Large intestine (tissue), 3 donors: ENCODE data around the gene CORO7. TPM values are rescaled to one million over a fixed set of nuclear protein-coding genes. Genes with fewer than 3 reads are reported as not detected.

Source experiments
- DNase-seq, 2 donors: peaks; one replicate each; pipeline versions ENCODE4 v3.0.0 to v3.0.0-alpha.2; 2013
- H3K27ac ChIP-seq: one replicate; pipeline ENCODE4 v1.5.1; 2013; ENCODE audit warnings: low read length
- H3K27me3 ChIP-seq: 2 replicates; pipeline ENCODE4 v1.6.1; 2013; ENCODE audit warnings: low read length; ENCODE audit not compliant: control insufficient read depth, insufficient read depth
- H3K36me3 ChIP-seq: 2 replicates; pipeline ENCODE4 v1.6.1; 2013; ENCODE audit warnings: low read length; ENCODE audit not compliant: control insufficient read depth, insufficient read depth
- H3K4me1 ChIP-seq: one replicate; pipeline ENCODE4 v1.6.1; 2013; ENCODE audit warnings: low read length; ENCODE audit not compliant: control insufficient read depth, insufficient read depth
- H3K4me3 ChIP-seq: one replicate; pipeline ENCODE4 v1.5.1; 2013; ENCODE audit warnings: low read length
- H3K9me3 ChIP-seq: one replicate; pipeline ENCODE4 v1.6.1; 2013; ENCODE audit warnings: mild to moderate bottlenecking, low read depth, low read length, moderate library complexity; ENCODE audit not compliant: control insufficient read depth
- WGBS: methylation state at CpG from one replicate; pipeline ENCODE4 v1.1.5; 2013; ENCODE audit warnings: low lambda C conversion rate; ENCODE audit not compliant: insufficient coverage; 5-methylcytosine and 5-hydroxymethylcytosine counted together
- polyA plus RNA-seq: library from polyadenylated mRNA; unstranded; fragments of 120-200 nt; gene quantifications from one replicate; pipeline ENCODE4 v1.2.1, GENCODE V29; 2013

CORO7 gene
- polyA plus RNA-seq, 1 donor, result 41.4 TPM

GRCh38 chr16:4426722-4427372 lies 10.5 kb upstream of the CORO7 start:
- no CpG with 5 or more reads among the region's 12 CpGs for WGBS
- peaks cover 11% of the 10 kb centered on the region for H3K4me1 ChIP-seq
- H3K27ac ChIP-seq, result peak overlapping the region; percentile 74
- no peak for DNase-seq
- H3K36me3 ChIP-seq, result peaks cover 14% of the 10 kb centered on the region
- no peaks in the 10 kb centered on the region for H3K27me3 ChIP-seq
- peak overlapping the region; percentile 85 for H3K4me3 ChIP-seq
- no peaks in the 10 kb centered on the region for H3K9me3 ChIP-seq

DNA sequence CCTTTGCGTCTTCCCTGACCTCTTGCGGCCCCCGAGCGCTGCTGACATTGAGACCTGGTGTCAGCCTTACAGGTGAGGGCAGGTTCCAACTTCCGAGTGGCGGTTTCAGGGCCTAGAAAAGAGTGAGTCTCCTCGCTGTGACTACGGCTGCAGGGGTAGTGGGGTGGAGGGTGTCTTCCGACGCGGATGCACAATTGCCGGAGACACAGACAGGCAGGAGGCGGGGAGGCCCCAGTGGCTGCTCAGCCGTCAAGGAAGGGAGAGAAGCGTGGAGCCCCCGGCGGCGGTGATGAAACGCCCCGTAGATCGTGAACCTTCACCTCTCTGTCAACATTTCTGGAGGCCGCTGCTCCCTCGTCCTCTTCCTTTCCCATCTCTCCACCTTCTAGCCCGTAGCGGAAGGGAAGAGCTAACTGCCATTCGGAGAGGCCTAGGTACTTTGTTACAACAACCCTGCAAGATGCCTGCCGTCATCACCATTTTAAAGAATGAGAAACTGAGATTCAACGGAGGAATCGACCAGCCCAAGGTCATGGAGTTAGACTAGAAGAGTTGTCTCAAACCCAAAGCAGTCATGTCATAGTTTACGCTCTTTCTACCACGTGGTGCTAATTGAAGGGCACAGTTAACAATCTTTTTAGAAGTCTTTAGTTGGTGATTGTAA lies 9.8 kb upstream of the CORO7 start:
- WGBS, result no CpG with 5 or more reads among the region's 31 CpGs

DNA sequence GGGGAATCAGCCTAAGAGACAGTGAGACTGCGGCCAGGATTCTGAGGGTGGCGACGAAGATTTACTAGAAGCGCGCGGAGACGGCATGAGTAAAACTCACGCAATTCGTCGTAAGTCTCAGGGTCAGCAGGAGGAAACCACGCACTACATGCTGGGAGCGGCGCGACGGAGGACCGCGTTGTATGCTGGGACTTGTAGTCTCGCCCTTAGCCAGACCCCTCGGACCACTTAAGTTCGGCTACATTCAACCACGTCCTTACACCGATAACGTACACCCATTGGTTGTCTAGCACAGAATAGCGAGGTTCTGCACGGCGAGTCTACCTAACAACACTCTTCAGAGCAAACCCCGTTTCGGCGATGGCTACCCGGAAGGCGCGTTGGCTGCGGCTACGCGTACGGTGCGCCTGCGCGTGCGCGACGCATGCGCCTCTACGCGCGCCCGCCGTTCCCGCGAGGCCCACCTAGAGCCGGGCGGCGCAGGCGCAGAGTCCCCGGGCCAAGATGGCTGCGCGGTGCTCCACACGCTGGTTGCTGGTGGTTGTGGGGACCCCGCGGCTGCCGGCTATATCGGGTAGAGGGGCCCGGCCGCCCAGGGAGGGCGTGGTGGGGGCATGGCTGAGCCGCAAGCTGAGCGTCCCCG lies 9.1 kb upstream of the CORO7 start, which contains the start of gene DNAJA3:
Gene DNAJA3, plus strand, starts transcription at position 491 of the 643 bp plus-strand sequence. Its CDS starts 14 bp downstream, at position 505.
- H3K36me3 ChIP-seq, result peaks cover 7% of the 10 kb centered on the region
- no peaks in the 10 kb centered on the region for H3K9me3 ChIP-seq
- no peaks in the 10 kb centered on the region for H3K27me3 ChIP-seq
- DNase-seq, result peak; percentile 95 to 97
- peak within 1 kb of the TSS; percentile 85 for H3K4me3 ChIP-seq
- peak within 1 kb of the TSS; percentile 95 for H3K27ac ChIP-seq
- peaks cover 18% of the 10 kb centered on the region for H3K4me1 ChIP-seq
- no CpG with 5 or more reads among the region's 68 CpGs for WGBS

More for the DNA sequence above, 9.8 kb upstream of the CORO7 start:
- H3K4me1 ChIP-seq, result peaks cover 11% of the 10 kb centered on the region
- H3K9me3 ChIP-seq, result no peaks in the 10 kb centered on the region
- H3K27ac ChIP-seq, result peak overlapping the region; percentile 74
- H3K36me3 ChIP-seq, result peaks cover 9% of the 10 kb centered on the region
- no peak for DNase-seq
- peak overlapping the region; percentile 85 for H3K4me3 ChIP-seq
- H3K27me3 ChIP-seq, result no peaks in the 10 kb centered on the region

DNA sequence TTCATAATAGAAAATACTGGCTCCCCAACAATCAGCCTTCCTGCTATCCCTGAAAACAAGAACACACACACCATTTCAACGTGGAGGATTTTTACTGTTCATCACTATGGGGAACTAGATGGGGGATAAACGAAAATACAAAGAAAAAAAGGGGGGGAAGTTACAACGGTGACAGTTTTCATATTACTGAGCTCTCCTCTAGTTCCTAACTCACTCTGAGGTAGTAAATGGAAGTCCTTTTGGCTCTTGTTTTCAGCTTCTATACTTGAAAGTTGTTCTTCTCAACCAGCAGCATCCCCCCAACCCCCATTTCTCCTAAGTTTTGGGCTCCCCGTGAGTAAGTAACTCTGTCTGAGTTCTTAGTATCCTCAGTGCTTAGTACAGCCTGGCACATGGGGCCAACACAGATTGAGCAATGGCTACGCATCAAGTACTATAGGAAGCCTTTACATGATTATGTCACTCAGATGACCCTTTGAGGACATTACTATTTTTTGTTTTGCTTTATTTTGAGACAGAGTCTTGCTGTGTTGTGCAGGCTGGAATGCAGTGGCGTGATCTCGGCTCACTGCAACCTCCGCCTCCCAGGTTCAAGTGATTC lies 4.2 kb upstream of the CORO7 start:
- Histone ChIP-seq H3K36me3 (no peaks in the 10 kb centered on the region), H3K27ac (peak overlapping the region; percentile 59), H3K27me3 (no peaks in the 10 kb centered on the region), H3K9me3 (no peaks in the 10 kb centered on the region), H3K4me1 (peaks cover 24% of the 10 kb centered on the region), H3K4me3 (no peak overlapping the region)
- WGBS, result 63% methylated on average over 1 of the region's 8 CpGs
- DNase-seq, result no peak

DNA sequence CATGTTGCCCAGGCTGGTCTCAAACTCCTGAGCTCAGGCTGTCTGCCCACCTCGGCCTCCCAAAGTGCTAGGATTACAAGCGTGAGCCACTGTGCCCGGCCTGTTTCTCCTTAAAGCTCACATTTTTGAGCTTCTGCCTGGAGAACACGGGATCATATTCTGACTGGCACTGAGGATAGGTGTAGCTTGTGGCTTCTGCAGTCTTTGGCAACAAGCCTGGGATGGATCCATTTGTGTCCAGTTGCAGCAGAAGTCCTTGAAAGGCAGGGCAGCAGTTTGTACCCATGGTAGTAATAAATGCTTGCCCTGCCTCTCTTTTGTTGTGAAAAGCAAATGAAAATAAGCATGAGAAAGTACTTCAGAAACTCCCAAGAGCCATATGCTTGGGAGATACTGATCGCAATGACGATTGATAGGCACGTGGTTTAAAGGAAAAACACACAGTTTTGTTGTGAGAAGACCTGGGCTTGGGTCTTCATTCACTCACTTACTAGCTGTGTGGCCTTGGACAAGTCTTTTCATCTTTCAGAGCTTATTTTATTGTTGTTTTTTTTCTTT lies 3.1 kb upstream of the CORO7 start:
- WGBS, result 100% methylated on average over 1 of the region's 7 CpGs
- H3K4me3 ChIP-seq, result no peak overlapping the region
- H3K27ac ChIP-seq, result no peak overlapping the region
- peaks cover 31% of the 10 kb centered on the region for H3K4me1 ChIP-seq
- H3K9me3 ChIP-seq, result no peaks in the 10 kb centered on the region
- no peaks in the 10 kb centered on the region for H3K36me3 ChIP-seq
- no peaks in the 10 kb centered on the region for H3K27me3 ChIP-seq
- no peak for DNase-seq

DNA sequence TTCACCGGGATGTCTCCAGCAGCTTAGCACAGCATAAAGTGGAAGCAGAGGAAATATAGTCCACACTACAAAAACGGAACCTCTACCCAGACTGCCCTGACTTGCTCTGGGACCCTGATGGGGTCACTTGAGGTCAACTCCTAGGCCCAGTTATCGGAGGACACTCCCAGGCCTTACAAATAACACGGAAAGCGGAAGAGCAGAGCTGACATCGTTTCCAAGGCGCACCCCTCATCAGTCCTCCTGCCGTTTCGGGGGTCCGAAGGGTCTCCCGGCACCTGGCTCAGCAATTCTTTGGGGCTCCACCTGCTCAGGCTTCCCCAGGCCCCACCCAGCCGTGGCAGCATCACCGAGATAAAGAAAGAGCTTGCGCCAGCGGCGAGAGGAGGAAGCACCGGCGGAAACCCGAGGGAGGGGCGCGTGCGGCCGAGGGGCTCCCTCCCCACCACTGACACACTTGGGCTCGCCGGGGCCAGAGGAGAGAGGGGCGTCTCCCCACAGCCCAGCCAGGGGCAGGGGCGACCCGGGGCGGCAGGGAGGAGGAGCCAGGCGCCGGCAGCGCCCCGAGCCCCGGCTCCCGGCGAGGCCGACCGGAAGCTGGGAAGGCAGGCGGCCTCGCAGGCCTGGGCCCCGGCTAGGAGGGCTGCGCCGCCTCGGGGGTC lies 727 bp downstream of the CORO7 start:
- DNase-seq, result peak in 1 of 2 donors; percentile 74
- Histone ChIP-seq H3K27ac (peak overlapping the region; percentile 75), H3K9me3 (no peaks in the 10 kb centered on the region), H3K27me3 (no peaks in the 10 kb centered on the region), H3K4me1 (peaks cover 26% of the 10 kb centered on the region), H3K36me3 (peaks cover 19% of the 10 kb centered on the region), H3K4me3 (peak overlapping the region; percentile 60)
- WGBS, result no CpG with 5 or more reads among the region's 44 CpGs

- 83% methylated on average over 1 of the region's 7 CpGs for WGBS
- peaks cover 26% of the 10 kb centered on the region for H3K36me3 ChIP-seq
- no peak overlapping the region for H3K4me3 ChIP-seq
- H3K4me1 ChIP-seq, result peaks cover 17% of the 10 kb centered on the region
- H3K27ac ChIP-seq, result no peak overlapping the region
- no peaks in the 10 kb centered on the region for H3K27me3 ChIP-seq
- peak in 1 of 2 donors; percentile 49 for DNase-seq
- H3K9me3 ChIP-seq, result no peaks in the 10 kb centered on the region
Measured at GRCh38 chr16:4414187-4414917, 2.0 kb downstream of the CORO7 start.

GRCh38 chr16:4412854-4413253 lies 3.5 kb downstream of the CORO7 start:
- peaks cover 17% of the 10 kb centered on the region for H3K4me1 ChIP-seq
- no peak overlapping the region for H3K4me3 ChIP-seq
- WGBS, result no CpG with 5 or more reads among the region's 4 CpGs
- H3K9me3 ChIP-seq, result no peaks in the 10 kb centered on the region
- no peak overlapping the region for H3K27ac ChIP-seq
- peaks cover 33% of the 10 kb centered on the region for H3K36me3 ChIP-seq
- DNase-seq, result no peak
- no peaks in the 10 kb centered on the region for H3K27me3 ChIP-seq

- no CpG with 5 or more reads among the region's 8 CpGs for WGBS
- no peak overlapping the region for H3K27ac ChIP-seq
- DNase-seq, result no peak
Measured at GRCh38 chr16:4412159-4412558, 4.2 kb downstream of the CORO7 start.

More at GRCh38 chr16:4412159-4412558, 4.2 kb downstream of the CORO7 start:
- Histone ChIP-seq H3K4me1 (peaks cover 17% of the 10 kb centered on the region), H3K9me3 (no peaks in the 10 kb centered on the region), H3K4me3 (no peak overlapping the region), H3K27me3 (no peaks in the 10 kb centered on the region), H3K36me3 (peaks cover 40% of the 10 kb centered on the region)
